Suppressor macrophage treated with lipopolysaccharide for 4 hours (primary cell): ENCODE data around the gene BTG3.
A peak's percentile ranks its signal among the peaks of the same experiment; 100 is the strongest.

Experiments
- DNase-seq: peaks from one replicate; pipeline ENCODE4 v3.0.0-alpha.2; 2020

Gene BTG3, protein sequence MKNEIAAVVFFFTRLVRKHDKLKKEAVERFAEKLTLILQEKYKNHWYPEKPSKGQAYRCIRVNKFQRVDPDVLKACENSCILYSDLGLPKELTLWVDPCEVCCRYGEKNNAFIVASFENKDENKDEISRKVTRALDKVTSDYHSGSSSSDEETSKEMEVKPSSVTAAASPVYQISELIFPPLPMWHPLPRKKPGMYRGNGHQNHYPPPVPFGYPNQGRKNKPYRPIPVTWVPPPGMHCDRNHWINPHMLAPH

DNA sequence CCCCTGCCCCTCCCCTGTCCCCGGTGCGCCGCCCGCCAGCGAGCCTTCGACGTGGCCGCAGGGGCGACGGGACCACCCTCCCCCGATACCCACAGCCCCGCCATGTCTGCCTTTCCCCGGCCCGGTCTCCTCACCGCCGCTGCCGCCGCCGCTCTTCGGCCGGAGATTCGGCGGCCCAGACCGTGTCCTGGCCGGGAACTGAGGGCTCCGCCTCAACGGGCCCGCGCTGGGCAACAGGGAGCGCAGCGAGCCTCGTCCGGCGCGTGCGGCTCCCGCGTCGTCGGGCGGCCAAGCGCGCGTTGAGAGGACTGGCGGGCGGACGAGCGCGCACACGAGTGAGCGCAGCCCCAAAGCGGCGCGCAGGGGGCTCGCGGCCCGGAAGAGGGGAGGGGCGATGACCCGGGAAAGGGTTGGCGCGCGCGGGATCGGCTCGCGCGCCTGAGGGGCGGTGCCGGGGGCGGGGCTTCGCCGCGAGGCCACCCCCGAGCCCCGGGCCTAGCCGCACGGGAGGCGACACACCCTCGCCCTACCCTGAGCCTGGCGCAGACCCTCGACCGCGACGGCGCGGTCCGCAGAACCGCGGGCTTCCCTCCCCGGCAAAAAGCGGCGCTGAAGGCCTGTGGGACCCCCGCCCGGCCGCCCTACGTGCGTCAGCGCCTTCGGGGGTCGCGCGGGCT, at the start of gene BTG3:
BTG3 (minus strand) TSS at position 337 of the 677 bp plus-strand sequence. CDS start 3,757 bp downstream, outside the sequence.
- DNase-seq, result peak; percentile 92

DNA sequence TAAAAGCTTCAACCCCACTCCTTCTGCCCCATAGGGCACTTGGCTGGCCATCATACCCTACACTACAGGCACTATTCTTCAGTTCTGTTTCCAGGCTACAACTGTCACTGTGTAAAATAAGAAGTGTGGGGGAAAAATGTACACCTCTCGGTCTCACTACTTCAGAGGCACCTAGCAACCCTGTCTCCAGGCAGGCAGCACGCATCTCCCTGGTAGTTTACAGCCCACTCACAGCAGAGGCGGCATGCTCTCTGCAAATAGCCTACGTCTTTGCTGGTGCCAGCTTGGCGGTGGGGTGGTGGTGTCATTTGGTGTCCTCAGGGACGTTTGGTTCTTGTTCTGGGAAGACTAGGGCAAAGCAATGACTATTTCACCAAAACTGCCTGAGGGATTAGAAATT, 48.2 kb upstream of the BTG3 start:
- DNase-seq, result no peak

- peak; percentile 4 for DNase-seq
Measured at GRCh38 chr21:17660452-17660851, 47.8 kb upstream of the BTG3 start.

- no peak for DNase-seq
Measured at GRCh38 chr21:17658931-17659330, 46.2 kb upstream of the BTG3 start.

- no peak for DNase-seq
Measured at GRCh38 chr21:17651526-17651925, 38.8 kb upstream of the BTG3 start.

GRCh38 chr21:17650292-17650691, 37.6 kb upstream of the BTG3 start:
- DNase-seq, result no peak

DNA sequence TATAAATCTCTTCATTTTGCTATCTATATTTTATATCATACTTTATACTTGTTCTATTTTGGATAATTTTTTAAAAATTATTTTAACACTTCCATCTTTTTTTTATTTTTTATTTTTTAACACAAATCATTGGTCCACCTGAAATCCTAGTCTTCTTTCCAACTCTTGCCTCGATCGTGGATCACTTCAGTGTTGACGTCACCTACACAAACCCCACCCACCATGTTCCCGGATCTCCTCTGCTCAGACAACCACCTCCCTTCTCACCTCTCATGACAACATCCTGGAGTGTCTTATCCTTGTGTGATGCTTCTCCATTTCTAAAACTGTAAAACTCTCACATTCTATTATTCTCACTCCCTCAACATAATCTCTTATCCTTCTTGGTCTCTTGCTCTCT, 34.1 kb upstream of the BTG3 start:
- no peak for DNase-seq

GRCh38 chr21:17644186-17644585, 31.5 kb upstream of the BTG3 start:
- no peak for DNase-seq

- DNase-seq, result no peak
Measured at GRCh38 chr21:17640821-17641220, 28.1 kb upstream of the BTG3 start.

DNA sequence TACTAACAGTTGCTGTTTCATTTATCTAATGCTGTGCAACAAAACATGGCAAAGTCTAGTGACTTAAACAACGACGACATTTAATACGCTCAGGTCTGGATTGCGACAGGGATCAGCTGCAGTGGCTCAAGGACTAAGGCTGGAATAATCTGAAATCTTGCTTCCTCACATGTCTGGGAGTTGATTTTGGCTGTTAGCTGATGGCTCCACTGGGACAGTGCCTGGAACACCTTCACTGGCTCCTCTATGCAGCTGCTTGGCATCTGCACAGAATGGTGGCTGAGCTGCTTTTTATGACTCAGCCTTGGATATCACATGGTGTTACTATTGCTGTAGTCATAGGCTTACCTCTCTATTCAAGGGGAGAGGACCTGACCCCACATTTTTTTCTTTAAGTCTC, 24.0 kb upstream of the BTG3 start:
- DNase-seq, result no peak

- no peak for DNase-seq
Measured at GRCh38 chr21:17631195-17631594, 18.5 kb upstream of the BTG3 start.

DNA sequence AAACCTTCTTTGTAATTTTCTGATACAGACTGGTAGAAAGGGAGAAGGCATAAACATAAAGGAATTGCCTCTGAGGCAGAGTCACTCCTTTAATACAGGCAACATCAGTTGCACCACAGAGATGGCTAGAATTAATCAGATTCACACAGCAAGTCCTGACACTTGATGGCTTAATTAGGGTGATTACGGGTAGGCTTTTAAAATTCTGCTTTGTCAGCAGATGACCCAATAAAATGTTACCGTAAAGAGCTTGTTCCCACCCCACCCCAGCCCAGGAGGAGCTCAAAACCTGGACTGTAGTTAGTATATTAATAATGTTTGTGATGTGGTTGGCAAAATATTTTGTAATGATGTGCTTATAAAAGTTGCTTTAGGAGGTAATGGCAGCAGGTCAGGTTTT, 9.3 kb upstream of the BTG3 start:
- no peak for DNase-seq

- DNase-seq, result no peak
Measured at GRCh38 chr21:17616831-17617230, 4.1 kb upstream of the BTG3 start.

GRCh38 chr21:17613242-17613676, 558 bp upstream of the BTG3 start:
- peak; percentile 9 for DNase-seq

DNA sequence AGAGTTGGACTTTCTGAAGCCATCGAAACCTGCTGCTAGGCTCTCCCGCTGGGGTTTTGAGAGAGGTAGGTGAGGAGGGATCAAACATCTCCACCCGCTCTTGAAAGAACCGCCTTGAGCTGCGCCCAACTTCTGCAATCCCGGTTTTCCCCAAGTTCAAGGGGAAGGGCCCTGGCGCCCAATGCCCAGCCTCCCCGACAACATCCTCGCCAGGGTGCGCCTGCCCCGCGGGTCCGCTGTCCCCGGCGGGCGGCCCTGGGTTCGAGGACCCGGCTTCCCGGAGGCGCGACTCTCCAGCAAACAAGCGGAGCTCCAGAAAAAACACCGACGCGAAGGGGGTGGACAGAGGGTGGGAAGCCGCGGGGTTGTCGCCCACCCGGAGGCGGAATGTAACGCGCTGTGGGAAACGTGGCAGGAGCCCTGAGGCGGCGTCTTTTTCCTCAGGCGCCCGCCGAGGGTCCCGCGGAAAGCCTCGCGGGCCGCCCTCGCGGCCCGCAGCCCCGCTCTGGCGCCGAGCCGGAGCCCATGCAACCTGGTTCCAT, 607 bp downstream of the BTG3 start:
- peak; percentile 88 for DNase-seq

DNA sequence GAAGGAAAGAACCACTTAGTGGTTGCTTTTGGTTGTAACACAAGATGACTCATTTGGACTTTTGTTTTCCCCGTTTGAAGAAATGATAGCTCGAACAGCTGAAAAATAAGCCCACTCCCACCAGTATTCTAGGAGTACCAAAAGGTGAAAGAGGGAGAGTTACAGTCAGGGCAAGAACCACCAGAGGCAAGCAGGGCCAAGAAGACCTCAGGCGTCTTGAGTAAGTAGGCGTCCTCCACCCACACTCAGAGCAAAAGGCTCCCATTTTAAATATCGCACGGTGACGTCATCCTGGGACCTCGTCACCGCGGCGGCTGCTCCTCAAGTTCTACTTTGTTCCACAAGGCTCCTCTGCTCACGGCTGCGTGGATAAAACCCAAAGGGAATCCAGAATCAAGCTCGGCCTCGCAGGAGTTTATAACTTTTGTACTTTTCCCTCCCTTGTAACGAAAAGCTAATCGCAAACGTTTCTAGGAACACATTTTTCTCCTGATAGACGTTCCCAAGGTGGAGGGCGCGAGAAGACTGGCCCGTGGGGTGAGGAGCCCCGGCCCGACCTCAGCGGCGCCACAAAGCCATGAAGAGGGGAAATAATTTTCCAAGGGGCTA, 1.2 kb downstream of the BTG3 start:
- peak; percentile 92 for DNase-seq

DNA sequence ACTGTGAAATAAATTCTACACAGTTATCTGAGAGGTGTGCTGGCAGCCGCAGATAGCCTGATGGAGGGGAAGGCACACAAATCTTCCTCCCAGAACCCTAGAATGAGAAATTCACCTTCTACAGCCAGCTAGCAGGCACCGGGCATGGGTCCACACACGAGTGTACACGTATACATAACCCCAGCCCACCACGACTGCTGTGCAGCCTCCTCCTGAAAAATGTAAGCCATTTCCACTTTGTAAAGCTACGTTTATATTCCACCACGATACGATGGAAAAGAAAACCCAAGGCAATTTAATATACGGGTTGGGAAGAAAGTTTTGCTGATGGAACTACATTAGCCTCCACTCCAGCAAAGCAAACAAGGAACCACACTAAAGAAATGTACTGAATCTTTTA, 1.8 kb downstream of the BTG3 start:
- DNase-seq, result no peak

DNA sequence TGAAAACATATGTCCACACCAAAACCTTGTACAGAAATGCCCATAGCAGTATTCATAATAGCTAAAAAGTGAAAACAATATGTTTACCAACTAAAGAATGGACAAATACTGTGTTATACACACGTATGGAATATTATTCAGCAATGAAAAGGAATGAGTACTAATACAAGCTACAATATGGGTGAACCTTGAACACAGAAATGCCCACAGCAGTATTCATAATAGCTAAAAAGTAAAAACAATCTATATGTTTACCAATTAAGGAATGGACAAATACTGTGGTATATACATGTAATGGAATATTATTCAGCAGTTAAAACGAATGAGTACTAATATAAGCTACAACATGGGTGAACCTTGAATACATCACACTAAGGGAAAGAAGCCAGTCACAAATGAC, 3.0 kb downstream of the BTG3 start:
- no peak for DNase-seq

DNA sequence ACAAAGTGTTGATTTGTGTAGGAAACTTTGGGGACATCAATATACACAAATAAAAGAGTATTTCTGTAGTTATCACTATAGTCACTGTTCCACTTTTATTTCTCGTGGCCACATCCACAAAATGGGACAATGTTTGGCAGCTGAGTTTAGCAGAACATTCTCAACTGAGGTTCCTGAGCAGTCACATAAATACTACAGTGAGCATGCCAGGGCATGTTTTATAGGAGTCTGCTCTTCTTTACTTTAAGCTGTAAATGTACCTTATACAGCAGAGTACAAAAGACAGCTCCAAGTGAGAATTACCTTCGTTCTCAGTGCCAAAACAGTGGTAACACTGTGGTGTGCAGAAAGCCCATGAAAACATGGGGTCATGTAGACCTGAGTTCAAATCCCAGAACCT, 5.0 kb downstream of the BTG3 start:
- no peak for DNase-seq

DNA sequence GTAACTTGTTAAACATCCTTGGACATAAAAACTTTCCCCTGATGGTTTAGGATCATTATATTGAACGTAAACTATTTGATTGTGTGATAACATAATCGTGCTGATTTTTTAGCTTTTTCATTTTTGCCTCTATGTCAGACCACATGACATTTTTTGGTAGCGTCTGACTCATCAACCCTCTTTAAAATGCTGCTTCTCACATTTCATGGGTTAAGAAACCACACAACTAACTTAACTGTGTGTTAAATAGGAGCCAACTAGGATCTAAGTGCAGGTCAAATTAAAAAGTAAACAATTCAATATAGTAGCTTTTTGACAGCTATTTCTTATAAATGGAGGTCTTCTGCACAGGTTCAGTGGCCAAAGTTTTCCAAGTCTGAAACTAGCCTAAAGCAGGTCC, 9.8 kb downstream of the BTG3 start:
- no peak for DNase-seq

DNA sequence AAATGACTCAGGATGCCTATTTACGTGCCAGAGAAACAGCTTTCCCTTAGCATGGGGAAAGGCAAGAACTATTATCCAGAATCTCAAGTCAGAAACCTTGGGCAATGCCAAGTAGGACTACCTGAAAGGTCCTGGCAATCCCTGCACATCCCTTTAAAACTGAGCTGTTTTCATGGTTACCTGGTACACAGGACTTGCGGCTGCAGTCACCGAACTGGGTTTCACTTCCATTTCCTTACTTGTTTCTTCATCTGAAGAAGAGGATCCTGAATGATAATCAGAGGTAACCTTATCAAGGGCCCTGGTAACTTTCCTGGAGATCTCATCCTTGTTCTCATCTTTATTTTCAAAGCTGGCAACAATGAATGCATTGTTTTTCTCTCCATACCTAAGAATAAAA, 14.3 kb downstream of the BTG3 start:
- no peak for DNase-seq

DNA sequence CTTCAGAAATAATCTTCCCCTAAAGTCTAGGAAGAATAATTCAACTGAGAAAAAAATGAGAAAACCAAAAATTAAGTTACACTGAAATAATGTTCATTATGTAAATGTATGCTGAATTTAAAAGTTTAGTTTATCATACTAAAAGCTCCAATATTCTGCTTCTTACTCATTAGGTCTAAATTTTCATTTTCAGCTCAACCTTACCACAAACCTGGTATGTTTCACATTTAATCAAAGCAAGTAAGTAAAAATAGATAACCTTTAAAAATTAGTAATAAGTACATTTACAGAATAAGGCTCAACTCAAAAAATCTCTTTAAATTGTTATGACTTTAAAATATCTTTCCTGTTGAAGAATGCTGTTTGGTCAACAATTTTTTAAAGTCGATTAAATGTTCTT, 15.0 kb downstream of the BTG3 start:
- DNase-seq, result no peak

- DNase-seq, result no peak
Measured at GRCh38 chr21:17590430-17590829, 22.3 kb downstream of the BTG3 start.

DNA sequence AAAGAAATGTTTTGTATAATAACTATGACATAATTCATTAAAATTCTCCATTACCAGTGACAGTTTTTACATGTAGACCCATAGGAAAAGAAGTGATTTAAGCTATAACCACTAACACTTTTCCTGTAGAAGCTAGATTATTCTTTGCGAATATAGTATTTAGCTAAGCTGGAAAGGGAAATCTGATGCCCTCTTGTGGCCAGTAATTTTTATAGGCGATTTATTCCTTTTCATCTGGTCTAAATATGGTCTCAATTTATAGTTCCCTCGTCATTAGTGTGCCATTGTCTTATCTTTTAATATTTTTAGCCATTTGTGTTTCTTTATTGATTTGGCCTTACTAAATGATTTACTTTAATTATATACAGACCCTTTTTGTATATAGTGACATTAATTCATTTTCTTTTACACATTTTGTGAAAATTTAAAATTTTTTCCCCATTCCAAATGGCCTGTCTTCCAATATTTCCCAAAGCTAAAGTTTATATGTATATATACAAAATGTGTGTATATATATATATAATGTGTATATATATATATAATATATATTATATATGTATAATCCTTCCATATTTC, 26.7 kb downstream of the BTG3 start:
- DNase-seq, result peak; percentile 69
